Stomach (tissue), 9 donors: ENCODE data around the gene HTRA2. TPM values are rescaled to one million over a fixed set of nuclear protein-coding genes. Genes with fewer than 3 reads are reported as not detected.

ENCODE experiments used
- DNase-seq, 2 donors: peaks; one replicate each; pipeline versions ENCODE4 v3.0.0 to v3.0.0-alpha.2; 2013 to 2019
- H3K27ac ChIP-seq, 5 donors: fragments of 200-600 bp in 4 of 5; sonication (generic) in 4 of 5; one replicate each; pipeline ENCODE4 v1.5.1; 2013 to 2019; ENCODE audit warnings: mild to moderate bottlenecking in 1 of 5, moderate library complexity in 1 of 5
- H3K27me3 ChIP-seq, 3 donors: fragments of 200-600 bp; sonication (generic); one replicate each; pipeline ENCODE4 v1.5.1; 2017 to 2019; ENCODE audit warnings: mixed run types in 1 of 3
- H3K36me3 ChIP-seq, 4 donors: fragments of 200-600 bp; sonication (generic); 1 replicate in 3 of 4; 2 replicates in 1 of 4; pipeline ENCODE4 v1.5.1; 2016 to 2019
- H3K4me1 ChIP-seq, 4 donors: fragments of 200-600 bp; sonication (generic); one replicate each; pipeline ENCODE4 v1.5.1; 2016 to 2019
- H3K4me3 ChIP-seq, 4 donors: fragments of 200-600 bp; sonication (generic) in 3 of 4; one replicate each; pipeline ENCODE4 v1.5.1; 2016 to 2019; ENCODE audit warnings: mild to moderate bottlenecking in 1 of 4
- H3K9me3 ChIP-seq, 4 donors: fragments of 200-600 bp; sonication (generic); one replicate each; pipeline ENCODE4 v1.5.1; 2016 to 2019
- EP300 ChIP-seq: sonication (generic); formaldehyde crosslinking; IDR thresholded peaks from one replicate; pipeline ENCODE4 v1.6.1; 2017; ENCODE audit warnings: antibody characterized with exemption
- POLR2A ChIP-seq, 4 donors: fragments of 450-650 bp; IDR thresholded peaks; one replicate each; pipeline ENCODE4 v1.6.1; 2016; ENCODE audit warnings: antibody characterized with exemption in 4 of 4, control low read depth in 2 of 4, mild to moderate bottlenecking in 1 of 4, moderate library complexity in 1 of 4
- POLR2AphosphoS5 ChIP-seq, 3 donors: sonication (generic); formaldehyde crosslinking; IDR thresholded peaks; one replicate each; pipeline ENCODE4 v1.6.1; 2016; ENCODE audit warnings: antibody characterized with exemption in 3 of 3
- WGBS, 5 donors: extraction: QIAGEN DNeasy Blood & Tissue Kit in 3 of 5; methylation state at CpG; one replicate each; pipeline versions ENCODE4 v1.1.5 to v1.1.7; 2013 to 2018; 5-methylcytosine and 5-hydroxymethylcytosine counted together
- intact Hi-C: fragments of 100-400 bp; cut with DNase I; formaldehyde crosslinking; loops from one replicate; pipeline ENCODE4 v1.15.1; 2023; ENCODE audit warnings: low total_unique reads
- polyA plus RNA-seq, 3 donors: library from polyadenylated mRNA; stranded (reverse); fragments of 200-250 nt; gene quantifications; one replicate each; pipeline ENCODE4 v1.2.3, GENCODE V29; 2013
- total RNA-seq, 5 donors: library from RNA; depleted of rRNA; stranded (reverse); fragments of >200 nt; gene quantifications; one replicate each; pipeline versions ENCODE4 v1.1.0 to v1.2.3, GENCODE V29; 2014 to 2016
- TF ChIP-seq, protein P1 (sequence below), 7 experiments: fragments of 450-650 bp in 4 of 7; fragments of 200-600 bp in 3 of 7; sonication (generic) in 3 of 7; IDR thresholded peaks; one replicate each; pipeline ENCODE4 v1.5.1; 2016 to 2019; ENCODE audit warnings: antibody characterized with exemption in 7 of 7, control low read depth in 2 of 7, mild to moderate bottlenecking in 1 of 7
- donor health status: healthy with polysubstance abuse.
- donor health status: Bipolar disorder and iron deficiency.
- donor health status: healthy.

Gene HTRA2
- total and polyA plus RNA-seq, 8 donors, result 7.6 to 60.0 (median 25.0) TPM

DNA sequence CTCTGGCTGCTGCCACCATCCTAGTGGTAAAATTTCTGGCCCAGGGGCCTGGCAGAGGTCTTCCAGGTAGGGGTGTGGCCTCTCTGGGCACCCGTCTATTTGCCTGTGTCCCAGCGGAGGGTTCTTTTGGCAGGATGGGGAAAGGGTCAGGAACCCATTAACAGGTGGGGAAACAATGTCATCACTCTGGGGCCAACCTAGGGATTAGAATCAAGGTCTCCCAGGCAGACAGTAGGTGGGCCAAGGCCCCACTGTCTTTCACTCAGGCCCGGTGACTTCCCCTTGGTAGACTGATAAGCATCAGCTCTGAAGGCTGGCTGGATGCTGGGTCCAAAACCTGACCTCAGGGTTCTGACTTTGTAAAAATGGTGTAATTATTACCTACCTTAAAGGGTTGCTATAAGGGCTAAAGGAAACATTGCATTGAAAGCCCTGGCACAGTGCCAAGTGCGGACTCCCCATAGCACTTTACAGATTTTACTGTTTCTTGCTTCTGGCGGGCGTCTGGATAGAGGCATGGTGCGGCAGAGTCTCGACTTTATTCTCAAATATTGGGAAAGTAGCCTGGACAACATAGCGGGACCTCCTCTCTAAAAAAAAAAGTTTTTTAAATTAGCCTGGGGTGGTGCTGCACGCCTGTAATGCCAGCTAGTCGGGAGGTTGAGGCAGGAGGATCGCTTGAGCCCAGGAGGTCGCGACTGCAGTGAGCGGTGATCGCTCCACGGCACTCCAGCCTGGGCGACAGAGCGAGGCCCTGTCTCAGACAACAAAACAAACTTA, 32.5 kb upstream of the HTRA2 start:
- 57 to 66% (median 63%) methylated on average over 18 to 19 of the region's 19 CpGs for WGBS, 5 donors

DNA sequence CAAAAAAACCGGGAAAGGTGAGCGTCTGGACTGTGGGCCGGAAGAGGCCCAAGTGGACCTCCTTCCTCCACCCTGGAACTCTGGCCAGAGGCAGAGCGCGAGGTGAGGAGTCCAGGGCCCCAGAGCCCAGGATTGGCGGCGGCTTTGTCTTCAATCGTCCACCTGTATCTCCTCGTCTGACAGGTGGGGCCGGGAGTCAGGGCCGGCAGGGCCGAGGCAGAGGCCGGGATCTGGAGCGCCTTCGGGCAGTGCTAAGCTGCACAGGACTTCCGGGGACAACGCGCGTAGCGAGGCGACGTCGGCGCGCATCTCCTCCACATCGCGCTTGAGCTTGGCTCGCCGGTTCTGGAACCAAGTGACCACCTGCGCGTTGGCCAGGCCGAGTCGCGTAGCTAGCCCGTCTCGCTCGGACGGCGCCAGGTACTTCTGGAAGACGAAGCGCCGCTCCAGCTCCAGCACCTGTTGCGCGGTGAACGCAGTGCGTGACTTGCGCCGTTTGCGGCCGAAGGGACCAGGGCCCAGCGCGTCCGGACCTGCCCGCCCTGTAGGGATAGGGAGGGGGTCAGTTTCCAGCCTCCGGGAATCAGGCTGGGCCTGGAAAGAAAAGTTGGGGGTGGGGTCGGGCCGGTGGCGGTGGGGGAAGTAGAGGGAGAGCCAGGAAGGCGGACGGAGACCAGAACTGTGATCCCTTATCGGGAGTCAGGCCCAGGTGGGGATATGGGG, 31.8 kb upstream of the HTRA2 start:
- 1 to 5% (median 4%) methylated on average over 36 to 61 of the region's 61 CpGs for WGBS, 5 donors
- peak overlapping the region; percentile 26 to 56 (median 41) for H3K4me3 ChIP-seq
- TF ChIP-seq POLR2AphosphoS5 (IDR thresholded peaks at IDR 0.05), result peak in 1 of 3 donors; percentile 50
- TF ChIP-seq, protein P1, sequence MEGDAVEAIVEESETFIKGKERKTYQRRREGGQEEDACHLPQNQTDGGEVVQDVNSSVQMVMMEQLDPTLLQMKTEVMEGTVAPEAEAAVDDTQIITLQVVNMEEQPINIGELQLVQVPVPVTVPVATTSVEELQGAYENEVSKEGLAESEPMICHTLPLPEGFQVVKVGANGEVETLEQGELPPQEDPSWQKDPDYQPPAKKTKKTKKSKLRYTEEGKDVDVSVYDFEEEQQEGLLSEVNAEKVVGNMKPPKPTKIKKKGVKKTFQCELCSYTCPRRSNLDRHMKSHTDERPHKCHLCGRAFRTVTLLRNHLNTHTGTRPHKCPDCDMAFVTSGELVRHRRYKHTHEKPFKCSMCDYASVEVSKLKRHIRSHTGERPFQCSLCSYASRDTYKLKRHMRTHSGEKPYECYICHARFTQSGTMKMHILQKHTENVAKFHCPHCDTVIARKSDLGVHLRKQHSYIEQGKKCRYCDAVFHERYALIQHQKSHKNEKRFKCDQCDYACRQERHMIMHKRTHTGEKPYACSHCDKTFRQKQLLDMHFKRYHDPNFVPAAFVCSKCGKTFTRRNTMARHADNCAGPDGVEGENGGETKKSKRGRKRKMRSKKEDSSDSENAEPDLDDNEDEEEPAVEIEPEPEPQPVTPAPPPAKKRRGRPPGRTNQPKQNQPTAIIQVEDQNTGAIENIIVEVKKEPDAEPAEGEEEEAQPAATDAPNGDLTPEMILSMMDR (IDR thresholded peaks at IDR 0.05), result no peak
- peaks cover 11 to 17% (median 16%) of the 10 kb centered on the region in 4 donors for H3K36me3 ChIP-seq
- H3K4me1 ChIP-seq, result peaks cover 35 to 47% (median 46%) of the 10 kb centered on the region in 4 donors
- peaks cover 0 to 64% (median 30%) of the 10 kb centered on the region in 3 donors for H3K27me3 ChIP-seq
- peak; percentile 34 to 61 for DNase-seq
- no peaks in the 10 kb centered on the region for H3K9me3 ChIP-seq
- H3K27ac ChIP-seq, result peak overlapping the region in 2 of 5 donors; percentile 45 to 51
- intact Hi-C loops, result no loop called here

More for the DNA sequence above, 32.5 kb upstream of the HTRA2 start:
- intact Hi-C loops, result no loop called here
- no peak for DNase-seq
- Histone ChIP-seq H3K4me1 (peaks cover 29 to 39% (median 39%) of the 10 kb centered on the region in 4 donors), H3K27me3 (peaks cover 0 to 56% (median 30%) of the 10 kb centered on the region in 3 donors), H3K9me3 (no peaks in the 10 kb centered on the region), H3K27ac (peak overlapping the region in 2 of 5 donors; percentile 45 to 51), H3K4me3 (peak overlapping the region in 3 of 4 donors; percentile 40 to 56 (median 42)), H3K36me3 (peaks cover 19 to 25% (median 23%) of the 10 kb centered on the region in 4 donors)
- TF ChIP-seq, protein P1 (IDR thresholded peaks at IDR 0.05), result no peak
- TF ChIP-seq POLR2A (IDR thresholded peaks at IDR 0.05), result no peak
- TF ChIP-seq EP300, result no peak
- no peak for TF ChIP-seq POLR2AphosphoS5 (IDR thresholded peaks at IDR 0.05)

DNA sequence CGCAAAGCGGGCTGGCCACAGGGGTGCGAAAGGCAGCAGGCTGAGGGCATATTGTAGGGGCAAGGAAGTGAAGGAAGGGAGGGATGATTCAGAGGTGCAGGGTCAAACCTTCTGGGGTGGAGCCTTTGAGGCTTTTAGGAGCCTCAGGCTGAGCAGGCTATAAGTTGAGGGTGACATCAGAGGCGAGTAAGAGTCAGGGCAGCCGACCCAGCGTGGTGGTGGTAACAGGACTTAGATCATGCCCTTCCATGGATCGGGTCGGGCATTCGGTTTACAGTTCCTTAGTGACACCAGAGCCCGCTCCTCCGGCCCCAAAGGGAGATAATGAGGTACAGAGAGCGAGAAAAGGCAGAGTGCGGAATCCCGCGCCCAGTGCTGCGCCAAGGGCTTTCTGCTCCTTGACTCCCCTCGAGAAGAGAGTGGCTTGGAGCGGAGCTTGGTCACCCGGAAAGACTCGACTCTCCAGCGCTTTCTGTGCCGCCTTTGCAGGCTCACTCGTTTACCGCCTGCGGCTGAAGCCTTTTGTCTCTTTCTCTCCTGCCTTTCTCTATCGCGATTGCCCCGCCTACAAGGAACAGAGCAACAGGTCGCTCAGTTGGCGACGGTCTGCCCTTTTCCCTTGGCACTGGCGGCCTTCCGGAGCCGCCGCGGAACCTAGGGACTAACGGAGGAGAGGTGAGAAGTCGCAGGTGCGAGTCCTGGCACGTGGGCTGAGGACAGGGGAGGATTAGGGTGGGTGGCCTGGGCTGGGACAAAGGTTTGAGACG, 31.1 kb upstream of the HTRA2 start:
- intact Hi-C loops, result no loop called here
- peak overlapping the region; percentile 26 to 56 (median 41) for H3K4me3 ChIP-seq
- 2 to 3% (median 2%) methylated on average over 39 to 41 of the region's 41 CpGs for WGBS, 5 donors

More for the DNA sequence above, 31.1 kb upstream of the HTRA2 start:
- TF ChIP-seq, protein P1 (IDR thresholded peaks at IDR 0.05), result no peak
- no peak for TF ChIP-seq POLR2A (IDR thresholded peaks at IDR 0.05)
- TF ChIP-seq EP300, result no peak
- Histone ChIP-seq H3K9me3 (no peaks in the 10 kb centered on the region), H3K36me3 (peaks cover 4 to 10% (median 8%) of the 10 kb centered on the region in 4 donors), H3K27ac (peak overlapping the region in 2 of 5 donors; percentile 45 to 51), H3K27me3 (peaks cover 0 to 71% (median 30%) of the 10 kb centered on the region in 3 donors), H3K4me1 (peaks cover 41 to 54% (median 52%) of the 10 kb centered on the region in 4 donors)
- DNase-seq, result peak; percentile 40 to 57
